Esophagus (tissue), 2 donors: ENCODE results near the gene MED27. TPM values are rescaled to one million over a fixed set of nuclear protein-coding genes. Genes with fewer than 3 reads are reported as not detected.

ENCODE experiments used
- H3K27ac ChIP-seq, 2 donors: one replicate each; pipeline ENCODE4 v1.5.1; 2013; ENCODE audit warnings: low read depth in 2 of 2, mild to moderate bottlenecking in 2 of 2, inconsistent platforms in 1 of 2, low read length in 1 of 2, moderate library complexity in 1 of 2
- H3K27me3 ChIP-seq, 2 donors: one replicate each; pipeline ENCODE4 v1.6.1; 2013; ENCODE audit warnings: low read length in 2 of 2, control low read depth in 1 of 2, mild to moderate bottlenecking in 1 of 2; ENCODE audit not compliant: insufficient read depth in 2 of 2, control insufficient read depth in 1 of 2
- H3K36me3 ChIP-seq, 2 donors: one replicate each; pipeline ENCODE4 v1.6.1; 2013; ENCODE audit warnings: low read length in 1 of 2; ENCODE audit not compliant: control insufficient read depth in 2 of 2, insufficient read depth in 2 of 2
- H3K4me1 ChIP-seq, 2 donors: one replicate each; pipeline ENCODE4 v1.6.1; 2013; ENCODE audit warnings: low read length in 1 of 2; ENCODE audit not compliant: control insufficient read depth in 2 of 2, insufficient read depth in 2 of 2
- H3K4me3 ChIP-seq, 2 donors: one replicate each; pipeline ENCODE4 v1.5.1; 2013; ENCODE audit warnings: low read length in 2 of 2, mild to moderate bottlenecking in 2 of 2, low read depth in 1 of 2, moderate library complexity in 1 of 2
- H3K9me3 ChIP-seq, 2 donors: one replicate each; pipeline ENCODE4 v1.6.1; 2013; ENCODE audit warnings: mild to moderate bottlenecking in 2 of 2, low read depth in 1 of 2, low read length in 1 of 2, moderate library complexity in 1 of 2; ENCODE audit not compliant: control insufficient read depth in 2 of 2, insufficient read depth in 1 of 2
- WGBS, 2 donors: extraction: QIAGEN DNeasy Blood & Tissue Kit; methylation state at CpG; one replicate each; pipeline ENCODE4 v1.1.7; 2013; 5-methylcytosine and 5-hydroxymethylcytosine counted together
- polyA plus RNA-seq, 2 donors: library from polyadenylated mRNA; stranded (reverse); fragments of 200-250 nt; gene quantifications; one replicate each; pipeline ENCODE4 v1.2.3, GENCODE V29; 2013
- donor health status: healthy with polysubstance abuse.
- donor health status: Bipolar disorder and iron deficiency.

The MED27 gene
- polyA plus RNA-seq, 2 donors: 6.1 to 19.2 TPM

DNA sequence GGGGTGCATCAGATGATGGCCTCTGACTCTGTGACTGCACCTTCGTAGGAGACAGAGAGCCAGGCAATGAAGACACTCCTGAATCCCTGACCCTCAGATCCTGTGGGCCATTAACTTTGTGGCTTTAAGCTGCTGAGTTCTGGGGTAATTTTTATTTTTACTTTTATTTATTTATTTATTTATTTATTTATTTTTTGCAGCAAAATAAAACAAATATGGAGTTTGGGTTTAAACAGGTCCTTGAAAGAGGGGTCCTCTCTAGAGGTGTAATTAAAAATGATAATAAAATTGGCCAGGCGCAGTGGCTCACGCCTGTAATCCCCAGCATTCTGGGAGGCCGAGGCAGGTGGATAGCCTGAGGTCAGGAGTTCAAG is 234.9 kb downstream of the MED27 start:
- 93 to 94% methylated on average over 4 of the region's 4 CpGs for WGBS, 2 donors
- no peak overlapping the region for H3K4me3 ChIP-seq
- no peaks in the 10 kb centered on the region for H3K27me3 ChIP-seq
- no peaks in the 10 kb centered on the region for H3K36me3 ChIP-seq
- no peaks in the 10 kb centered on the region for H3K4me1 ChIP-seq
- H3K27ac ChIP-seq: no peak overlapping the region
- no peaks in the 10 kb centered on the region for H3K9me3 ChIP-seq

DNA sequence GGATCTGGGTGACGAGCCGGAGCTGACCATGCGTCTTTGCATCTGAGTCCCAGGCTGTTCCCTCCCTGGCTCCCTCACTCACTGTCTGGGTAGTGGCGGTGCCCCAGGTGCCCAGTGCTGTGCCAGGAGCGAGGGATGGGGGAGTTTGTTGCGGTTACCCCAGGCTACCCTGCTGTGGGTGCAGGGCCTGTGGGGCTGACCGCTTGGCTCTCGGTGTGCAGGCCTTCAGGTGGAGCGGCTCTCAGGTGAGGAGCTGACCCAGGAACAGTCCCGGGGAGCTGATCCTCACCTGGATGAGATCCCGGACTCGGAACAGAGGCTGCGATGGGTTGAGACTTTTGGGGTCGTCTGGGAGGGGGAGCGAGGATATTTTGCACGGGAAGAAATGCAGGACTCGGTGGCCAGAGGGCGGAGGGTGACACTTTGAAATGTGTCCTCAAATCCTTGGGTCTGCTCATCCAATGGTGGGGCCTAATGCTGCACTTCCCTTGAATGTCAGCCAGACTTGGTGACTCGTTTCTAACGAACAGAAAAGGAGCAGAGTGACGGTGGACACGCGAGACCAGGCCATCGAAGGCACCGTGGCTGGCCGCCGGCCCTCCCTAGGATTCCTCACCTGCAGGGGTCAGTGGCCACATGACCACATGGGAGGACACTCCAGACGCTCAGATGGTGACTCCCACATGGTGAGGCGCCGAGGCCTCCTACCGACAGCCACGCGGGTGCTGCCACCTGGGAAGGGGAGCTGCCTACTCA is 235.5 kb downstream of the MED27 start:
- H3K27me3 ChIP-seq: no peaks in the 10 kb centered on the region
- H3K4me1 ChIP-seq: no peaks in the 10 kb centered on the region
- WGBS, 2 donors: 88 to 89% methylated on average over 33 of the region's 33 CpGs
- H3K27ac ChIP-seq: no peak overlapping the region
- H3K36me3 ChIP-seq: no peaks in the 10 kb centered on the region
- no peaks in the 10 kb centered on the region for H3K9me3 ChIP-seq
- no peak overlapping the region for H3K4me3 ChIP-seq

DNA sequence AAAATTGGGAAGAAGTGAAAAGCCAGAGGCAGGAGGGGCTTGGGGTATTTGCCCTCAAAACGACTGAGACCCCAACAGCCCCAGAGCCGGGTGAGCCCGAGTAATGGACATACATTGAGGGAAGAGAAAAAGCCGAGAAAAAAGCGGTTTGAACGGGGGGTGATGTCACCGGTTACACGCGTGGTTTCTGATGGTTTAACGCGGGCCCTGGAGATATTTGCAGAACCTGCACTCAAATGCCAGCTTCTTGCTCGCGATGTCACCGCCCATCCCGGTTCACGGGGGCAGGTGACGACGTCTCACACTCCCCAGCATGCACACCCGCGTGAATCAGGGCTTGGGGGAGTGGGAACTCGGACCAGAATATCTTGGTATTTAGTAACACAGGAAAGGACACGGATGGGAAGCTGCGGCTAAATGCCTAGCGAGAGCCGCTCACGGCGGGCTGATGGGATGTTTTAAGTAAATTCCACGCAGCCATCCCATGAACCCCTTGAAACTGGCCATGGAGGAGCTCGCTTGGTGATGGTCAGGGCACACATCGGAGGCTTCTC is 237.8 kb downstream of the MED27 start:
- H3K4me3 ChIP-seq: no peak overlapping the region
- no peaks in the 10 kb centered on the region for H3K36me3 ChIP-seq
- H3K9me3 ChIP-seq: no peaks in the 10 kb centered on the region
- H3K4me1 ChIP-seq: no peaks in the 10 kb centered on the region
- no peaks in the 10 kb centered on the region for H3K27me3 ChIP-seq
- no peak overlapping the region for H3K27ac ChIP-seq
- WGBS, 2 donors: 75 to 79% methylated on average over 30 of the region's 30 CpGs

DNA sequence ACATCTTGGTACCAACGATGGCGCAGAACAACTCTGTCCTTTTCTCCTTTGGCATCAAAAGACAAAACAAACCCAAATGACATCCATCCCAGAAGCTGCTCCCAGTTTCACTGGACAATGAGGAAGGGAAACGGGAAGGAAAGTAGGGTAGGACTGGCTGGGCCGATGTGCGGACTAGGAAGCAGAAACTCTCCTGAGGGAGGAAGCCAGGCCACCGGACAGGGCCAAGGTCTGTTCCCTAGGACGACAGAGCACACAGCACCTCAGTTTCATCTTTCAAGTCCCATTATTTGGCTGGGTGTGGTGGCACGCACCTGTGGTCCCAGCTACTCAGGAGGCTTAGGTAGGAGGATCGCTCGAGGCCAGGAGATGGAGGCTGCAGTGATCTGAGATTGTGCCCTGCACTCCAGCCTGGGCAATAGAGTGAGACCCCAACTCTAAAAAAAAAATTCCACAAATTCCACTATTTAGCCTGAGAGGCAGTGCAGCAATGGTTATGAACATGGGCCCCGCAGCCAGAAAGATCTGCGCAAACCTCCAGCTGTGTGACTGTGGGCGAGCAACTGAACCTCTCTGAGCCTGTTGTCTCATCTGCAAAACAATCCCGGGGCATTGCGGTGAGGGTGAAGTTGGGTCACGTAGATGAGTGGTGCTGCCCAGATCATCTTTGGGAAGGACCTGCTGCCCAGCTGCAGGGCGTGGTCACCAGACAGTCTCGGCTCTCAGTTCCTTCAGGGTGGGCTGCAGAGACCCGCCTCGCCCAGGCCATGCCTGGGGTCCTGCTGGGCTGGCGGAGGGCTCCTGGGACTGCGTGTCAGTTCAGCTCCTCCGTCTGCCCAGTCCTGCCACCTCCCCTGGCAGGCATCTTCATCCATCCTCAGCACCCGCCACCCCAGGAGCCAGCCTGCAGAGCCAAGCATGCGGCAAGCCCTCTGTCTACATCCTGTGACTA is 238.6 kb downstream of the MED27 start:
- Histone ChIP-seq H3K4me3 (no peak overlapping the region), H3K9me3 (no peaks in the 10 kb centered on the region), H3K4me1 (no peaks in the 10 kb centered on the region), H3K36me3 (no peaks in the 10 kb centered on the region), H3K27me3 (no peaks in the 10 kb centered on the region), H3K27ac (no peak overlapping the region)
- WGBS, 2 donors: 83 to 89% methylated on average over 25 of the region's 25 CpGs

DNA sequence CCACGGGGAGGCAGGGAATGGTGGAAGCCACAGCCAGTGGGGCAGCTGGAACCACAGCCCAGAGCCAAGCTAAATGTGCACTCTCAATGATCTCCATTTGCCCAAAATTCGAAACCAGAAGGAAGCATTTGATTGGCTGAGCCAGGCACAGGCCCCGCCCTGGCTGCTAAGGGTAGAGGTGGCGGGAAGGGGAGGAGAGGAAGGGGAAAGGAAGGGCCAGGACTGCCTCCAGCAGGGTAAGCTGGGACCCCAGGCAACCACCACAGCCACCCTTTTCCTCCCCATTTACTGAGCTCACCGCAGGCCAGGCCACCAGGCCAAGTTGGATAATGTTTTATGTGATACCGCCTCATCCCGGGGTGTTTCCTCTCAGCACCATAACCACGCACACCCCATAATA is 239.4 kb downstream of the MED27 start:
- no peak overlapping the region for H3K4me3 ChIP-seq
- no peak overlapping the region for H3K27ac ChIP-seq
- H3K9me3 ChIP-seq: peaks cover 0 to 2% of the 10 kb centered on the region in 2 donors
- WGBS, 2 donors: 88 to 89% methylated on average over 8 of the region's 8 CpGs
- H3K27me3 ChIP-seq: no peaks in the 10 kb centered on the region
- no peaks in the 10 kb centered on the region for H3K4me1 ChIP-seq
- H3K36me3 ChIP-seq: no peaks in the 10 kb centered on the region

DNA sequence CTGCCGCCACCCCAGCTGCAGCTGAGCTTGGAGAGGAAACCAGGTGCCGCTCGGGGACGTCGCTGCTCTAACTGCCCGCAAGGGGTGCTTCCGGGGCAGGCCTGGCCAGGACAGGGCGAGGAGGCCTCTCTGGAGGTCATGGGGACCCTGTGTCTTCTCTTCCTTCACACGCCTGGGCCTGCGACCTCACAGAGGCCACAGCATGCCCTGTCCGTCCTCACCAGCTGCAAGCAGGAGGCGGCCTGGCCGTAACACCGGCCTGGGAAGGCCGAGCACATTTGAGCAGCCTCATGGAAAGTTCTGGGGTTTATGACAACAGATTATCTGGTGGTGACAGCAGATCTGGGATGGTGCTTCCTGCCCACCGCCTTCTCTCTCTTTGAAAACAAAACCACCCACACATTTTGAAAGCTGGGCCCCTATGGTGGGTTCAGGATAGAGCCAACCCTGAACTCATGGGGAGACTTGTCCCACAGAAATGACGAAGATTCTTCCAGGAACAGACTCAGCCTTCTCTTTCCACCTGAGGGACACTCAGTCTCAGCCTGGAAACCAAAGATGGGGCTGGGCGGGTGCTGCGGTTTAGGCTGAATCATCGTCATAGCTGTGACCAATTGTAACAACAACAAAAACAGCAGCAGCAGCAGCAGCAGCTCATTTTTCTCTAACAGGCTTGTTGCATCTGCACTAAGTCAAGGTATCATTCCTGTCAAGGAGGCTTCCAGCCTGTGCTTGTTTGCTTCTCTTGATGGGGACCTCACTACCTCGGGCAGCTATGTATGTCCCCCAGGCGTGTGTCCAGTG is 240.2 kb downstream of the MED27 start:
- Histone ChIP-seq H3K27me3 (no peaks in the 10 kb centered on the region), H3K4me1 (no peaks in the 10 kb centered on the region), H3K9me3 (peaks cover 3 to 6% of the 10 kb centered on the region in 2 donors), H3K36me3 (no peaks in the 10 kb centered on the region), H3K4me3 (no peak overlapping the region), H3K27ac (no peak overlapping the region)
- 72 to 78% methylated on average over 21 to 22 of the region's 22 CpGs for WGBS, 2 donors

DNA sequence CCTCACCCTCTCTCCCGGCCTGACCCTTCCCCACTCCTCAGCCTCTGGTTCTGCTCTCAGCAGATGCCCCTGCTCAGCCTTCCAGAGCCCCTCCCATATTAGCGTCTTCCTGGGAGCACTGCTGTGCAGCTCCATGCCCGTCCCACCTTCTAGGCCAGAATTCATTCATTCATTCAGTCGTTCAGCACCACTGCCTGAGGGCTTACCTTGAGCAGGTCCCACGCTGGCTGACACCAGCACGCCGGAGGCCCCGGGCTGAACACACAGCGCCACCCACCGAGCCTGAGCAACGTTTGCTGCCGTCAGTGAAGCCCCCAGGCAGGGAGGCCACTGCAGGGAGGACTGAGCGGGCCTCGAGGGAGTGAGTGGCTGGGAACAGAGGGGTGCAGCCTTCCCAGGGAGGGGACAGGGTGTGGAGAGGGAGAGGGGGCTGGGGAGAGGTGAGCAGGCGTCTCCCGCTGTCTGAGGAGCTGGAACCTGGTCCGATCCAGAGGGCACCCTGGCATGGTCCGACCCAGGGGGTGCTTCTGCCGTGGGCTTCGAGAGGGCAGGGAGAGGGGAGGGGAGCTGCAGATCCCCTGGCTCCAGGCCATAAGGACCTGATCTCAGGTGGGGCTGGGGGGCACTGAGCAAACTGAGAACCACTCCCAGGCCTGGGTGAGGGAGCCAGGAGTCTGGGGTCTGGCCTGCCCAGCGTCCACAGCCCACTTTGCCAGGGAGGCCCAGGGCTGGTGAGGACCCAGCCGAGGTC is 241.0 kb downstream of the MED27 start:
- Histone ChIP-seq H3K4me1 (no peaks in the 10 kb centered on the region), H3K36me3 (no peaks in the 10 kb centered on the region), H3K27ac (no peak overlapping the region), H3K4me3 (no peak overlapping the region), H3K27me3 (peaks cover 0 to 4% of the 10 kb centered on the region in 2 donors), H3K9me3 (peaks cover 7 to 14% of the 10 kb centered on the region in 2 donors)
- WGBS, 2 donors: 57 to 61% methylated on average over 21 to 22 of the region's 22 CpGs

DNA sequence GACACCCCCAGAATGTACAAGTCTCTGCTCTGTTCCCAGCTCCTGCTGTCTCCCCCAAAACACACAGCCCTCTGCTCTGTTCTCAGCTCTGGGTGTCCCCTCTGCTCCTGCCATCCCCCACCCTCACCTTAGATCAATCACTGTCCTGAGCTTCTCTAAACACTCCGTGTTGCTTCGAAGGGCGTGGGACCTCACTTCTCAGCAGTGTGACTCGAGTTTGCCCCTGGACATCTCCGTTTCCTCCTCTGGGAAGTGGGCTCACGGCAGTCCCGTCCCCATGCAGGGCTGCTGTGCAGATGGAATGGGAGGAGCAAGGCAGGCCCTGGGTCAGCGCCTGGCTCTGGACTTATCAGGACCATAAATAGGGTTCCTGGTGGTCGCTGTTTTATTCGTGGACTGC is 241.8 kb downstream of the MED27 start:
- H3K9me3 ChIP-seq: peaks cover 8 to 22% of the 10 kb centered on the region in 2 donors
- no peaks in the 10 kb centered on the region for H3K36me3 ChIP-seq
- H3K4me3 ChIP-seq: no peak overlapping the region
- H3K27me3 ChIP-seq: peaks cover 0 to 4% of the 10 kb centered on the region in 2 donors
- 38 to 41% methylated on average over 10 of the region's 10 CpGs for WGBS, 2 donors
- H3K4me1 ChIP-seq: peaks cover 0 to 5% of the 10 kb centered on the region in 2 donors
- no peak overlapping the region for H3K27ac ChIP-seq
